PC-3 (cell line): Measurements from ENCODE around the gene SIM2. TPM values are rescaled to one million over a fixed set of nuclear protein-coding genes. Genes with fewer than 3 reads are reported as not detected.

Experiments used
- ATAC-seq: fragments of 200-7000 bp; cut with Tn5 transposase; 2 replicates; pipeline ENCODE4 v1.9.1; 2020; ENCODE audit warnings: mild to moderate bottlenecking, moderate library complexity
- BruUV-seq: library from RNA; stranded (reverse); fragments of 400-500 nt; replicated peaks from 2 replicates; lab custom pipeline; 2021; lab: Mats Ljungman, UMichigan
- CTCF ChIA-PET: fragments of 300-600 bp; sonication (Branson Sonifier 250); formaldehyde crosslinking; loops from one replicate; lab custom pipeline; 2022; ENCODE audit warnings: antibody characterized with exemption; lab: Charles Lee
- POLR2A ChIA-PET: fragments of 300-600 bp; sonication (Branson Sonifier 250); formaldehyde crosslinking; loops from one replicate; lab custom pipeline; 2022; ENCODE audit warnings: antibody characterized with exemption; ENCODE audit not compliant: unreplicated experiment; lab: Charles Lee
- DNase-seq: peaks from one replicate; pipeline ENCODE4 v3.0.0-alpha.2; 2015
- H2AFZ ChIP-seq: fragments of 300-600 bp; sonication (generic); 2 replicates; pipeline ENCODE4 v1.6.0; 2016; ENCODE audit warnings: antibody characterized with exemption, low read length
- H3F3A ChIP-seq: fragments of 300-600 bp; sonication (generic); one replicate; pipeline ENCODE4 v1.6.0; 2017; ENCODE audit warnings: antibody characterized with exemption, low read length, control low read depth, mild to moderate bottlenecking; ENCODE audit not compliant: unreplicated experiment
- H3K27ac ChIP-seq: fragments of 300-600 bp; sonication (generic); 2 replicates; pipeline ENCODE4 v1.5.1; 2016; ENCODE audit warnings: mild to moderate bottlenecking, low read length
- H3K27me3 ChIP-seq: fragments of 300-600 bp; sonication (generic); 2 replicates; pipeline ENCODE4 v1.6.1; 2016; ENCODE audit warnings: low read length, mixed read lengths
- H3K36me3 ChIP-seq: fragments of 300-600 bp; sonication (generic); 2 replicates; pipeline ENCODE4 v1.6.1; 2016; ENCODE audit warnings: low read depth, mixed run types, low read length, mixed read lengths
- H3K4me1 ChIP-seq: fragments of 300-600 bp; sonication (generic); 2 replicates; pipeline ENCODE4 v1.5.1; 2016; ENCODE audit warnings: low read length; ENCODE audit not compliant: insufficient read depth
- H3K4me2 ChIP-seq: fragments of 300-600 bp; sonication (generic); 2 replicates; pipeline ENCODE4 v1.6.0; 2016; ENCODE audit warnings: low read length
- H3K4me3 ChIP-seq: fragments of 300-600 bp; sonication (generic); 2 replicates; pipeline ENCODE4 v1.5.1; 2016; ENCODE audit warnings: mild to moderate bottlenecking, low read length, mixed read lengths
- H3K79me2 ChIP-seq: fragments of 300-600 bp; sonication (generic); 2 replicates; pipeline ENCODE4 v1.6.1; 2017; ENCODE audit warnings: low read length, mixed read lengths
- H3K9ac ChIP-seq: fragments of 300-600 bp; sonication (generic); 2 replicates; pipeline ENCODE4 v1.6.0; 2016; ENCODE audit warnings: mild to moderate bottlenecking, low read length
- H3K9me2 ChIP-seq: fragments of 300-600 bp; sonication (generic); replicated peaks from 2 replicates; pipeline ENCODE4 v1.6.1; 2016; ENCODE audit warnings: mixed run types, low read length, mixed read lengths
- H3K9me3 ChIP-seq: fragments of 300-600 bp; sonication (generic); 2 replicates; pipeline ENCODE4 v1.6.1; 2016; ENCODE audit warnings: low read length, mixed read lengths
- H4K20me1 ChIP-seq: fragments of 300-600 bp; sonication (generic); 2 replicates; pipeline ENCODE4 v1.6.1; 2016; ENCODE audit warnings: low read length, mixed read lengths
- EZH2 ChIP-seq: fragments of 300-600 bp; sonication (generic); IDR thresholded peaks from one replicate; pipeline ENCODE4 v1.6.1; 2017; ENCODE audit warnings: antibody characterized with exemption, mild to moderate bottlenecking, low read length; ENCODE audit not compliant: unreplicated experiment
- EZH2phosphoT487 ChIP-seq: fragments of 300-600 bp; sonication (generic); IDR thresholded peaks from 2 replicates; pipeline ENCODE4 v1.6.1; 2018; ENCODE audit warnings: mild to moderate bottlenecking, antibody characterized with exemption, low read length, borderline replicate concordance
- intact Hi-C: fragments of 100-400 bp; cut with micrococcal nuclease; formaldehyde crosslinking; loops from 2 replicates; pipeline ENCODE4 v1.9.0; 2023
- total RNA-seq: library from RNA; depleted of rRNA; stranded (reverse); fragments of >200 nt; gene quantifications from 2 replicates; pipeline ENCODE4 v1.2.3, GENCODE V29; 2014
- TF ChIP-seq, protein P1 (sequence below): fragments of 300-600 bp; sonication (generic); conservative IDR thresholded peaks from 2 replicates; pipeline ENCODE4 v1.5.1; 2017; ENCODE audit warnings: antibody characterized with exemption, low read depth, mild to moderate bottlenecking, low read length

The SIM2 gene
- total RNA-seq, 1 experiment from 2014 or later: 71.2 TPM

DNA sequence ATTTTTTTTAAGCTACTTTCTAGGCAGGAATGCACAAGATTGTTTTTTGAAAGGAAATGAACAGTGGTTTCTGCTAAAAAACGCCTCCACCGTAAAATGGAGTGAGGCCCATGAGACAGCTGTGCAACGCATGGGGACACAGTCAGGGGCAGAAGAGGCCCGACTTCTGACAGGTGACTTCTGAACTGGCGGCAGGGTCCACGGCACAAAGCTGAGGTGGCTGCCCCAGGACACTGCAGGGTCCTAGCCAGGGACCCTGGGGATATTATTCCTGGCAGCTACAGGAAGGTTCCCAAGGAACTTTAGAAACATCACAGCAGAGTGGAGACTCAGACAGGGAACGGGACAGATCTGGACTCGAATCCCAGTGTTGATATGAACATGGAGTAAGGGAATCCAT is 75.1 kb downstream of the SIM2 start:
- ChIA-PET POLR2A (no interaction called here), CTCF (interaction anchor here (0.6 kb wide), 1 partner anchor 110 kb away, joined by 3 read pairs; no protein-coding TSS in a partner anchor)
- H3K79me2 ChIP-seq: no peaks in the 10 kb centered on the region
- DNase-seq (no peak), ATAC-seq (no peak)
- H3K4me3 ChIP-seq: no peak overlapping the region
- H3F3A ChIP-seq: no peaks in the 10 kb centered on the region
- H3K27me3 ChIP-seq: no peaks in the 10 kb centered on the region
- no peak overlapping the region for H3K9ac ChIP-seq
- intact Hi-C loops: no loop called here
- no peak overlapping the region for H3K27ac ChIP-seq
- no peak for TF ChIP-seq EZH2phosphoT487
- TF ChIP-seq, protein P1, sequence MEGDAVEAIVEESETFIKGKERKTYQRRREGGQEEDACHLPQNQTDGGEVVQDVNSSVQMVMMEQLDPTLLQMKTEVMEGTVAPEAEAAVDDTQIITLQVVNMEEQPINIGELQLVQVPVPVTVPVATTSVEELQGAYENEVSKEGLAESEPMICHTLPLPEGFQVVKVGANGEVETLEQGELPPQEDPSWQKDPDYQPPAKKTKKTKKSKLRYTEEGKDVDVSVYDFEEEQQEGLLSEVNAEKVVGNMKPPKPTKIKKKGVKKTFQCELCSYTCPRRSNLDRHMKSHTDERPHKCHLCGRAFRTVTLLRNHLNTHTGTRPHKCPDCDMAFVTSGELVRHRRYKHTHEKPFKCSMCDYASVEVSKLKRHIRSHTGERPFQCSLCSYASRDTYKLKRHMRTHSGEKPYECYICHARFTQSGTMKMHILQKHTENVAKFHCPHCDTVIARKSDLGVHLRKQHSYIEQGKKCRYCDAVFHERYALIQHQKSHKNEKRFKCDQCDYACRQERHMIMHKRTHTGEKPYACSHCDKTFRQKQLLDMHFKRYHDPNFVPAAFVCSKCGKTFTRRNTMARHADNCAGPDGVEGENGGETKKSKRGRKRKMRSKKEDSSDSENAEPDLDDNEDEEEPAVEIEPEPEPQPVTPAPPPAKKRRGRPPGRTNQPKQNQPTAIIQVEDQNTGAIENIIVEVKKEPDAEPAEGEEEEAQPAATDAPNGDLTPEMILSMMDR: no peak
- no peak for TF ChIP-seq EZH2
- no peaks in the 10 kb centered on the region for H3K36me3 ChIP-seq
- peaks cover 12% of the 10 kb centered on the region; the same call in 1 of the 2 replicates for H3K4me1 ChIP-seq
- no peak overlapping the region for H3K4me2 ChIP-seq
- BruUV-seq: no TSS peak
- no peaks in the 10 kb centered on the region for H4K20me1 ChIP-seq
- H3K9me3 ChIP-seq: no peaks in the 10 kb centered on the region
- H2AFZ ChIP-seq: no peak overlapping the region
- no peaks in the 10 kb centered on the region for H3K9me2 ChIP-seq

DNA sequence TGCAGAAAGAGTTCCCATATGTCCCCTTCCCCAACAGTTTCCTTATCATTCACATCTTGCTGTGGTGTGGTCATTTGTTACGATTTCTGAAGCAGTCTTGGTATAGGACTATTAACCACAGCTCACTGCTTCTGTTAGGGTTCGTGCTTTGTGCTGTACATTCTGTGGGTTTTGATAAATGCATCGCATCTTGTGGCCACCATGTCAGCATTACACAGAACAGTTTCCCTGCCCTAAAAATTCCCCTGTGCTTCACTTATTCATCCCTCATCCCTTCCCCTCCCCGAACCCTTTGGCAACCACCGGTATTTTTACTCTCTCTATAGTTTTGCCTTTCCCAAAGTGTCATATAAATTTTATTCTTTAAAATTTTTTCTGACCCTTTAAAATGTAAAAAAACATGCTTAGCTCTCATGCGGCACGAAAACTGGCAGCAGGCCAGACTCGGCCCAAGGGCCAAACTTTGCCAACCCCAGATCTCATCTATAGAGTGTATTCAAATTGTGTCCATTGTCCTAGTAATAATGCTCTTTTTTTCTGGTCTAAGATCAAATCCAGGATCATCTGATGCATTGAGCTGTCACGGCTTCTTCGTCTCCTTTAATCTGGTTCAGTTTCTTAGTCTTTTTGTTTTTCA is 78.2 kb downstream of the SIM2 start:
- no peak for ATAC-seq
- no TSS peak for BruUV-seq
- POLR2A ChIA-PET: no interaction called here

More for the DNA sequence above, 78.2 kb downstream of the SIM2 start:
- H3K9me2 ChIP-seq: no peaks in the 10 kb centered on the region
- DNase-seq: no peak
- no peak overlapping the region for H3K9ac ChIP-seq
- H3K9me3 ChIP-seq: no peaks in the 10 kb centered on the region
- H3K79me2 ChIP-seq: no peaks in the 10 kb centered on the region
- no peak overlapping the region for H3K4me2 ChIP-seq
- peaks cover 26% of the 10 kb centered on the region for H3K4me1 ChIP-seq
- H4K20me1 ChIP-seq: no peaks in the 10 kb centered on the region
- intact Hi-C loops: no loop called here
- no peak overlapping the region for H3K27ac ChIP-seq
- no peaks in the 10 kb centered on the region for H3K36me3 ChIP-seq
- CTCF ChIA-PET: no interaction called here
- H3F3A ChIP-seq: no peaks in the 10 kb centered on the region
- TF ChIP-seq EZH2: no peak
- no peak for TF ChIP-seq EZH2phosphoT487
- TF ChIP-seq, protein P1: no peak
- no peak overlapping the region for H3K4me3 ChIP-seq
- H3K27me3 ChIP-seq: no peaks in the 10 kb centered on the region
- no peak overlapping the region for H2AFZ ChIP-seq
